Heart right ventricle (tissue), 16 donors: ENCODE results near the gene PLCB1. TPM values are rescaled to one million over a fixed set of nuclear protein-coding genes. Genes with fewer than 3 reads are reported as not detected.

Experiments
- ATAC-seq, 8 donors: fragments of 200-7000 bp; cut with Tn5 transposase; one replicate each; pipeline ENCODE4 v1.9.1; 2020; ENCODE audit warnings: mild to moderate bottlenecking in 8 of 8, moderate library complexity in 8 of 8, moderate number of reproducible peaks in 1 of 8
- DNase-seq, 2 donors: peaks; one replicate each; pipeline ENCODE4 v3.0.0-alpha.2; 2020
- H3K27ac ChIP-seq, 10 donors: fragments of 200-600 bp; sonication (generic) in 2 of 10; one replicate each; pipeline versions ENCODE4 v1.5.0 to v1.8.0; 2020 to 2022; ENCODE audit warnings: mild to moderate bottlenecking in 3 of 10
- H3K27me3 ChIP-seq, 7 donors: fragments of 200-600 bp; one replicate each; pipeline ENCODE4 v1.8.0; 2021 to 2022; ENCODE audit warnings: mild to moderate bottlenecking in 2 of 7
- H3K36me3 ChIP-seq, 9 donors: fragments of 200-600 bp; sonication (generic) in 1 of 9; one replicate each; pipeline versions ENCODE4 v1.5.0 to v1.8.0; 2020 to 2022; ENCODE audit warnings: mild to moderate bottlenecking in 2 of 9
- H3K4me1 ChIP-seq, 9 donors: fragments of 200-600 bp; sonication (generic) in 1 of 9; one replicate each; pipeline versions ENCODE4 v1.5.0 to v1.8.0; 2020 to 2022; ENCODE audit warnings: mild to moderate bottlenecking in 4 of 9
- H3K4me3 ChIP-seq, 10 donors: fragments of 200-600 bp; sonication (generic) in 2 of 10; one replicate each; pipeline versions ENCODE4 v1.5.0 to v1.8.0; 2020 to 2022; ENCODE audit warnings: mild to moderate bottlenecking in 7 of 10, moderate library complexity in 2 of 10
- H3K9me3 ChIP-seq, 11 donors: fragments of 200-600 bp in 10 of 11; sonication (generic) in 2 of 11; one replicate each; pipeline versions ENCODE4 v1.5.0 to v1.8.0; 2013 to 2022; ENCODE audit warnings: mild to moderate bottlenecking in 2 of 11, control low read depth in 1 of 11, moderate library complexity in 1 of 11
- WGBS, 2 donors: extraction: QIAGEN DNeasy Blood & Tissue Kit; methylation state at CpG; one replicate each; pipeline ENCODE4 v1.1.7; 2013; ENCODE audit warnings: inconsistent platforms in 1 of 2; 5-methylcytosine and 5-hydroxymethylcytosine counted together
- intact Hi-C, 10 donors: fragments of 100-400 bp; cut with DNase I; formaldehyde crosslinking; loops; one replicate each; pipeline versions ENCODE4 v1.11.1 to v1.14.2; 2022
- polyA plus RNA-seq, 2 donors: library from polyadenylated mRNA; stranded (reverse); fragments of 200-250 nt; gene quantifications; one replicate each; pipeline ENCODE4 v1.2.3, GENCODE V29; 2013
- total RNA-seq, 10 donors: library from RNA; stranded (reverse); fragmentation: NEBNext Ultra II Directional in 3 of 10; extraction: Animal tissue kit (Norgen Biotek cat#: 25700) in 3 of 10; gene quantifications; one replicate each; pipeline versions ENCODE4 v1.2.1 to v1.2.4, GENCODE V29; 2021 to 2023
- TF ChIP-seq, protein P1 (sequence below), 9 donors: fragments of 200-600 bp; sonication (generic) in 2 of 9; IDR thresholded peaks; one replicate each; pipeline versions ENCODE4 v1.5.0 to v1.8.0; 2021 to 2022; ENCODE audit warnings: antibody characterized with exemption in 9 of 9, mild to moderate bottlenecking in 5 of 9, moderate library complexity in 1 of 9
- donor health status: Arrhythmogenic right ventricular cardiomyopathy.
- donor health status: ischemic (EF 13 %, LVEDD 7.1; RV severe dilation, severe dysfunction).
- donor health status: healthy with polysubstance abuse.
- donor health status: DM: no; HTN: yes; CAD: no.
- donor health status: DM: no; HTN: no; CAD: no.
- donor health status: ischemic (EF 25% LVEDD 6.9; RV normal size, moderate dysfunction).
- donor health status: ischemic (EF 25% LVEDD 5.7; RV mildly dilated, moderate dysfunction).
- donor health status: healthy.
- donor health status: DM: yes; HTN: yes; CAD: no.
- donor health status: Ischemic cardiomyopathy.
- donor health status: ischemic (EF 35%, LVEDD 5.7; RV mildly dilated, moderate dysfunction).
- donor health status: nonischemic (EF 11% LVEDD 7.7; RV severe dilation, severe dysfunction).
- donor health status: DM: yes; HTN: yes; CAD: no.
- donor health status: PGD.
- donor health status: ischemic (EF 29% LVEDD 5.4; RV normal size, mild dysfunction).
- donor health status: nonischemic (EF 23%, LVEDD 6.1; RV moderate dilation, normal function).

PLCB1 gene
- total and polyA plus RNA-seq, 12 donors: 2.2 to 12.7 (median 7.1) TPM

DNA sequence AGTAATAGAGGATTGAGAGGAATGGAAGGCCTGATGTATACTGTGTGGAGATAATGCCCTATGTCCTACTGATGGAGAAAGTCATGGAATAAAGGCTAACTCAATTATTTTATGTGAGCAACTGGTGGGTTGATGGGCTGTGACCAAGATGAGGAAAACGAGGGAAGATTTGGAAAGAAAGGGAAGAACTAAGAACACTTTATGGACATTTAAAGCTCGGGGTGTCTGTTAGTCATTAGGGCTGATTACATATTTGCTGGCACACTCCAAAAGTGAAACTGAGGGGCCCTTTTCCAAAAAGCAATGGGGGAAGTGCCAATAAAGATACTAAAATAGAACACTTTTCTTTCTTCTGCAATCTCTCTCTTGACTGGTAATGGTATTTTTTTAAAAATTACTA, 439.5 kb downstream of the PLCB1 start:
- H3K4me1 ChIP-seq: peaks cover 0 to 6% (median 0%) of the 10 kb centered on the region in 9 donors

DNA sequence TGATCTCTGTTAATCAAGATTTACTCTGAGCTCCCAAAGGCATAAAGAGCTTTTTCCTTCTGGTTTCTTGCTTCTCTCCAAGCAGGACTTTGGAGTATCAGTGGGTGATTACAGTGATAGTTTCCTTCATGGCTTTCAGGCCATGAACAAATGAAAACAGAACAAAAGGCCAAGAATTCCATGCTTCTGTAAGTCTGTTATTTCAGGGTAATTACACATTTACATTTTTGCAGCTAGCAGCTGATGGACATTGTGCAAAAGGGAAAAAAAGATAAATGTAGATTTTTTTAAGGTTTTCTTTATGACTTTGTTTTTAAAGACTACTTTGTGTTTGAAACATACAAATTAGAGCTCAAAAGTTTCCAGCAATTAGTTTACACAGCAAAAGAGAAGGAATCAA, 441.6 kb downstream of the PLCB1 start:
- Histone ChIP-seq H3K4me1 (peaks cover 0 to 6% (median 0%) of the 10 kb centered on the region in 9 donors), H3K36me3 (no peaks in the 10 kb centered on the region), H3K27me3 (no peaks in the 10 kb centered on the region), H3K9me3 (no peaks in the 10 kb centered on the region), H3K27ac (no peak overlapping the region), H3K4me3 (no peak overlapping the region)
- intact Hi-C loops: no loop called here
- DNase-seq: no peak
- ATAC-seq: no peak
- TF ChIP-seq, protein P1, sequence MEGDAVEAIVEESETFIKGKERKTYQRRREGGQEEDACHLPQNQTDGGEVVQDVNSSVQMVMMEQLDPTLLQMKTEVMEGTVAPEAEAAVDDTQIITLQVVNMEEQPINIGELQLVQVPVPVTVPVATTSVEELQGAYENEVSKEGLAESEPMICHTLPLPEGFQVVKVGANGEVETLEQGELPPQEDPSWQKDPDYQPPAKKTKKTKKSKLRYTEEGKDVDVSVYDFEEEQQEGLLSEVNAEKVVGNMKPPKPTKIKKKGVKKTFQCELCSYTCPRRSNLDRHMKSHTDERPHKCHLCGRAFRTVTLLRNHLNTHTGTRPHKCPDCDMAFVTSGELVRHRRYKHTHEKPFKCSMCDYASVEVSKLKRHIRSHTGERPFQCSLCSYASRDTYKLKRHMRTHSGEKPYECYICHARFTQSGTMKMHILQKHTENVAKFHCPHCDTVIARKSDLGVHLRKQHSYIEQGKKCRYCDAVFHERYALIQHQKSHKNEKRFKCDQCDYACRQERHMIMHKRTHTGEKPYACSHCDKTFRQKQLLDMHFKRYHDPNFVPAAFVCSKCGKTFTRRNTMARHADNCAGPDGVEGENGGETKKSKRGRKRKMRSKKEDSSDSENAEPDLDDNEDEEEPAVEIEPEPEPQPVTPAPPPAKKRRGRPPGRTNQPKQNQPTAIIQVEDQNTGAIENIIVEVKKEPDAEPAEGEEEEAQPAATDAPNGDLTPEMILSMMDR (IDR thresholded peaks at IDR 0.05): no peak

More for the DNA sequence above, 439.5 kb downstream of the PLCB1 start:
- ATAC-seq (no peak), DNase-seq (no peak)
- Histone ChIP-seq H3K27me3 (no peaks in the 10 kb centered on the region), H3K9me3 (no peaks in the 10 kb centered on the region), H3K4me3 (no peak overlapping the region), H3K27ac (no peak overlapping the region), H3K36me3 (no peaks in the 10 kb centered on the region)
- intact Hi-C loops: no loop called here
- TF ChIP-seq, protein P1 (IDR thresholded peaks at IDR 0.05): no peak
- WGBS, 2 donors: 60 to 72% methylated on average over 2 of the region's 2 CpGs

DNA sequence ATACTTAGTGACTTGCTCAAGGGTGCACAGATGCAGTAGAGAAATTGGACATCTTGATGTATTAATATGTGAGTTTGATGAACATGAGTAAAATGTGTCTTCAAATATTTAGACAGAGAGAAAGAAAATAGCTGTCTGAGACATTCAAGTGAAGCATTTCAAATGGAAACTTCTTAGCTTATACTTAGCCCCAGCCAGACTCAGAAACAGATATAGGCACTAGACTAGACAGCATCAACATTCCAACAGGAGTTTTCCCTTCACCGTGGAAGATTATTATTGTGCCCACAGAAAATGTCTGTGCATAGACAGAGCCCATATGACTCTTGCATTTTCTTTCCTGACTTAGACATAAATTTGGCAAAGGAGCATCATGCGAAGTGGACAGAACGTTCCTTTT, 443.0 kb downstream of the PLCB1 start:
- Histone ChIP-seq H3K36me3 (no peaks in the 10 kb centered on the region), H3K27me3 (no peaks in the 10 kb centered on the region), H3K27ac (no peak overlapping the region), H3K4me3 (no peak overlapping the region), H3K4me1 (peaks cover 0 to 6% (median 0%) of the 10 kb centered on the region in 9 donors), H3K9me3 (no peaks in the 10 kb centered on the region)
- intact Hi-C loops: no loop called here
- ATAC-seq (no peak), DNase-seq (no peak)
- TF ChIP-seq, protein P1 (IDR thresholded peaks at IDR 0.05): no peak
- 72 to 75% methylated on average over 3 of the region's 3 CpGs for WGBS, 2 donors

DNA sequence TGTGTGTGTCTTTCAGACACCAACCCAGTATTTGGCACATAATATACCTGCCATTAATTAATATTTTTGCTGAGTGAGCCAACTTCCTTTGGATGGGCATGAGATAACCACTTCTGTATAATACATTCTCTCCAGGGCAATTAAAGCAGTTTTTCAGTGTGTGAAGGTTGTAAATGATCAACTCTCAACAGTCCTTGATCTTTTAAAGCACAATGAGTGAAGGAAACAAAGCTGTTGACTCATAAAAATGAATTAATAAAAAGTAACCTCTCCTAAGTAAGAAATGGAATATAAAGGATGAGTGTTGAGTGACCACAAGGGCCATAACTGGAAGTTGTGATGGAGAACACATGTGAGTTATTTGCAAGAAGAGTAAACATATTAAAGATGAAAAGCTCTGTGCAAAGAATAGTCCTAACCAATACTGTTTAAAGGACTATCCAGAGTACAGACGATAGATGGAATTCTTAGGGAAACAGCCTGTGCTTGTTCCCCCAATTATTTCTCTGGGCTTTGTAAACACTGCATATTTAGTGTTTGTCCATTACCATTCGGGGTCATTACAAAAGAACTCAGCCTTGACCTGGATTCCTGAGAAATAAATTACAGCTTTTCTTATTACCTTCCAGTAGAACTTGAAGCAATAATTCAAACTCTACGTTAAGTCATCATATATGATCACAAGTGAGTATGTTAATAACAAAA, 446.2 kb downstream of the PLCB1 start:
- intact Hi-C loops: no loop called here
- ATAC-seq: no peak
- DNase-seq: no peak
- 87 to 90% methylated on average over 3 of the region's 3 CpGs for WGBS, 2 donors
- TF ChIP-seq, protein P1 (IDR thresholded peaks at IDR 0.05): no peak
- Histone ChIP-seq H3K36me3 (no peaks in the 10 kb centered on the region), H3K27ac (no peak overlapping the region), H3K9me3 (no peaks in the 10 kb centered on the region), H3K27me3 (no peaks in the 10 kb centered on the region), H3K4me1 (no peaks in the 10 kb centered on the region), H3K4me3 (no peak overlapping the region)
